GM12878 (cell line): ENCODE measurements around the gene ATCAY. TPM values are rescaled to one million over a fixed set of nuclear protein-coding genes. Genes with fewer than 3 reads are reported as not detected.

Experiments used
- ATAC-seq: fragments of 200-7000 bp; cut with Tn5 transposase; 3 replicates; pipeline ENCODE4 v1.9.1; 2020; ENCODE audit warnings: mild to moderate bottlenecking, moderate library complexity
- BruUV-seq: library from RNA; stranded (reverse); fragments of 400-500 nt; replicated peaks from 2 replicates; lab custom pipeline; 2021; lab: Mats Ljungman, UMichigan
- CTCF ChIA-PET: fragments of 300-600 bp; sonication (Branson Sonifier 250); formaldehyde crosslinking; extraction: SDS; loops from one replicate; lab custom pipeline; 2021; ENCODE audit warnings: inconsistent platforms; lab: Yijun Ruan, JAX
- POLR2A ChIA-PET: fragments of 350-600 bp; formaldehyde crosslinking; extraction: SDS; loops from one replicate; lab custom pipeline; 2021; ENCODE audit warnings: inconsistent platforms; lab: Charles Lee
- RAD21 ChIA-PET: fragments of 300-600 bp; sonication (Branson Sonifier 250); formaldehyde crosslinking; loops from one replicate; lab custom pipeline; 2023; ENCODE audit warnings: antibody characterized with exemption; ENCODE audit not compliant: unreplicated experiment; lab: Charles Lee
- SMC1A ChIA-PET: fragments of 300-600 bp; sonication (Branson Sonifier 250); formaldehyde crosslinking; loops from one replicate; lab custom pipeline; 2023; ENCODE audit not compliant: unreplicated experiment, uncharacterized antibody; lab: Charles Lee
- DNase-seq: peaks from one replicate; pipeline ENCODE4 v3.0.0-alpha.2; 2011; ENCODE audit warnings: low read depth, low spot score
- FAIRE-seq: peaks from 3 replicates; lab custom pipeline; 2011; peaks lifted over from hg19 to GRCh38; lab: Jason Lieb, UNC
- H2AFZ ChIP-seq: 2 replicates; pipeline ENCODE4 v1.6.0; 2011; ENCODE audit warnings: low read depth, low read length, control low read depth; ENCODE audit not compliant: control insufficient read depth
- H3K27ac ChIP-seq: 2 replicates; pipeline ENCODE4 v1.5.1; 2011; ENCODE audit warnings: control low read depth; ENCODE audit not compliant: control insufficient read depth, insufficient read depth
- H3K27me3 ChIP-seq, 2 experiments: replicated peaks in 1 of 2; 2 replicates each; pipeline versions ENCODE4 v1.6.0 to v1.6.1; 2011; ENCODE audit warnings: low read length in 1 of 2; ENCODE audit not compliant: control insufficient read depth in 2 of 2, insufficient read depth in 2 of 2
- H3K36me3 ChIP-seq, 2 experiments: 2 replicates each; pipeline ENCODE4 v1.5.1; 2011; ENCODE audit warnings: low read length in 1 of 2; ENCODE audit not compliant: control insufficient read depth in 2 of 2, insufficient read depth in 2 of 2
- H3K4me1 ChIP-seq: 2 replicates; pipeline ENCODE4 v1.6.1; 2011; ENCODE audit warnings: mild to moderate bottlenecking, low read length, moderate library complexity, mixed read lengths; ENCODE audit not compliant: control insufficient read depth, insufficient read depth
- H3K4me2 ChIP-seq: 2 replicates; pipeline ENCODE4 v1.6.0; 2011; ENCODE audit warnings: control low read depth; ENCODE audit not compliant: control insufficient read depth, insufficient read depth
- H3K4me3 ChIP-seq: fragments of 200-600 bp; sonication (generic); 2 replicates; pipeline ENCODE4 v1.5.1; 2016
- H3K79me2 ChIP-seq: 2 replicates; pipeline ENCODE4 v1.6.0; 2011; ENCODE audit warnings: low read length; ENCODE audit not compliant: control insufficient read depth, insufficient read depth
- H3K9ac ChIP-seq: 2 replicates; pipeline ENCODE4 v1.8.0; 2011; ENCODE audit warnings: low read length, control low read depth, mixed read lengths; ENCODE audit not compliant: control insufficient read depth, insufficient read depth
- H3K9me3 ChIP-seq: replicated peaks from 3 replicates; pipeline ENCODE4 v1.5.1; 2011; ENCODE audit warnings: mild to moderate bottlenecking, low read length; ENCODE audit not compliant: control insufficient read depth, insufficient read depth
- H4K20me1 ChIP-seq: 2 replicates; pipeline ENCODE4 v1.6.0; 2011; ENCODE audit not compliant: control insufficient read depth, insufficient read depth
- CEBPZ ChIP-seq: fragments of 150-350 bp; IDR thresholded peaks from 2 replicates; pipeline ENCODE4 v1.6.1; 2016; ENCODE audit warnings: low read depth, low read length
- CHD4 ChIP-seq: fragments of 200-600 bp; sonication (generic); IDR thresholded peaks from 2 replicates; pipeline ENCODE4 v1.6.1; 2016; ENCODE audit warnings: mild to moderate bottlenecking
- KDM1A ChIP-seq: fragments of 200-600 bp; sonication (generic); IDR thresholded peaks from 2 replicates; pipeline ENCODE4 v1.6.1; 2016; ENCODE audit warnings: borderline replicate concordance
- NFYB ChIP-seq: IDR thresholded peaks from 2 replicates; pipeline ENCODE4 v1.6.1; 2011; ENCODE audit warnings: low read depth, mild to moderate bottlenecking, low read length, improper control_type of control experiment, moderate library complexity; ENCODE audit not compliant: insufficient read depth
- NR2C1 ChIP-seq: fragments of 450-650 bp; IDR thresholded peaks from 2 replicates; pipeline ENCODE4 v1.6.1; 2017; ENCODE audit warnings: antibody characterized with exemption, mild to moderate bottlenecking, moderate library complexity
- NR2F1 ChIP-seq: fragments of 450-650 bp; conservative IDR thresholded peaks from 2 replicates; pipeline ENCODE4 v1.6.1; 2017; ENCODE audit warnings: mild to moderate bottlenecking
- POU2F2 ChIP-seq: IDR thresholded peaks from 3 replicates; pipeline ENCODE4 v1.6.1; 2011; ENCODE audit warnings: low read depth, mild to moderate bottlenecking, low read length, borderline replicate concordance
- ZBED1 ChIP-seq: IDR thresholded peaks from 2 replicates; pipeline ENCODE4 v1.6.1; 2016; ENCODE audit warnings: borderline replicate concordance
- WGBS: methylation state at CpG from one replicate; pipeline ENCODE4 v1.1.6; 2016; ENCODE audit warnings: low lambda C conversion rate; ENCODE audit not compliant: insufficient replicate concordance, insufficient coverage; ENCODE audit errors: missing lambda C conversion rate; 5-methylcytosine and 5-hydroxymethylcytosine counted together
- in situ Hi-C: fragments of 300-500 bp; cut with MboI; formaldehyde crosslinking; loops from 9 replicates; pipeline ENCODE4 v1.14.3; 2018; ENCODE audit warnings: mixed read lengths
- intact Hi-C: fragments of 100-400 bp; cut with micrococcal nuclease; formaldehyde crosslinking; loops from one replicate; pipeline ENCODE4 v1.14.2; 2022; ENCODE audit not compliant: unreplicated experiment
- polyA plus RNA-seq, 11 experiments: library from polyadenylated mRNA; depleted of rRNA in 4 of 11; unstranded in 6 of 11; stranded (reverse) in 5 of 11; fragments of >200 nt; fragmentation: Nextera tagmentation in 4 of 11; fragmentation: Illumina TruSeq in 1 of 11; extraction: Ambion mirVana in 4 of 11; extraction: Trizol in 1 of 11; gene quantifications; 1 replicate in 1 of 11; 2 replicates in 10 of 11; pipeline versions ENCODE4 v1.2.1 to v1.2.3, GENCODE V29; 2011 to 2016; ENCODE audit warnings: inconsistent platforms in 2 of 11, missing spikeins in 2 of 11, low read depth in 1 of 11
- total RNA-seq, 4 experiments: library from RNA; depleted of rRNA in 3 of 4; stranded (reverse); fragments of >200 nt in 3 of 4; fragmentation: Illumina TruSeq in 1 of 4; extraction: Trizol in 1 of 4; gene quantifications; 2 replicates each; pipeline versions ENCODE4 v1.2.1 to v1.2.3, GENCODE V29; 2013 to 2021
- TF ChIP-seq, protein P1 (sequence below): IDR thresholded peaks from 2 replicates; pipeline ENCODE4 v1.6.1; 2012; ENCODE audit warnings: low read depth, low read length, improper control_type of control experiment
- TF ChIP-seq, protein P2 (sequence below): IDR thresholded peaks from 2 replicates; pipeline ENCODE4 v1.6.1; 2012; ENCODE audit warnings: improper control_type of control experiment, low read depth, low read length; ENCODE audit not compliant: insufficient replicate concordance
- TF ChIP-seq, protein P3 (sequence below): IDR thresholded peaks from 2 replicates; pipeline ENCODE4 v1.6.1; 2011; ENCODE audit warnings: mild to moderate bottlenecking, low read depth, low read length, moderate library complexity; ENCODE audit not compliant: insufficient replicate concordance

Gene ATCAY
- total and polyA plus RNA-seq, 10 of the 15 experiments (the other 5 are each of a cell fraction or from before 2014, with no cell fraction given) = under 0.01 to 0.04 (median 0.02) TPM; not detected in 4

DNA sequence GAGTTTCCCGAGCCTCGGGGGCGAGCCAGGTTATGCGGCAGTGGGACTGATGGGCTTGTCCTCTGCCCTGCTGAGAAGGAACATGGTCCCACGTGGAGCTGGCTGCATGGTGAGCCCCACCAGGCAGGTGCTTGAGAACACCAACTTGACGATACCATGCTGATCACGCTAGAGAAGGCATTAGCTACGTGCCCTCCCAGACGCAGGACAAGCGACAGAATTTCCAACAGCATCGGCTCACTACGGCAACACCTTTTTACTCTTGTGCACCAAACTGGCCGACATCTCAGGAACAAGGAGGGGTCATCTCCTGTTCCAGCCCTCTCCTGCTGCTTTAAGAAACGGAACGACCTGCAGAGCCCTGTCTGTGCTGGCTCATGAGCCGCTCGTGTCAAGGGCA, 20.0 kb upstream of the ATCAY start:
- in situ Hi-C loops = no loop called here
- Histone ChIP-seq H3K9me3 (no peaks in the 10 kb centered on the region), H3K27me3 (no peaks in the 10 kb centered on the region), H3K4me2 (no peak overlapping the region), H3K9ac (no peak overlapping the region), H3K36me3 (no peaks in the 10 kb centered on the region), H2AFZ (no peak overlapping the region), H3K4me3 (no peak overlapping the region), H4K20me1 (no peaks in the 10 kb centered on the region), H3K79me2 (no peaks in the 10 kb centered on the region), H3K4me1 (no peaks in the 10 kb centered on the region), H3K27ac (no peak overlapping the region)
- ChIA-PET POLR2A (interaction anchor here (0.6 kb wide), 1 partner anchor 10 kb away, joined by 3 read pairs; no protein-coding TSS in a partner anchor), CTCF (no interaction called here), SMC1A (no interaction called here), RAD21 (no interaction called here)
- BruUV-seq = no TSS peak
- FAIRE-seq (no peak), ATAC-seq (no peak), DNase-seq (no peak)
- intact Hi-C loops = no loop called here
- 50% methylated on average over 17 of the region's 17 CpGs for WGBS
- TF ChIP-seq, protein P1, sequence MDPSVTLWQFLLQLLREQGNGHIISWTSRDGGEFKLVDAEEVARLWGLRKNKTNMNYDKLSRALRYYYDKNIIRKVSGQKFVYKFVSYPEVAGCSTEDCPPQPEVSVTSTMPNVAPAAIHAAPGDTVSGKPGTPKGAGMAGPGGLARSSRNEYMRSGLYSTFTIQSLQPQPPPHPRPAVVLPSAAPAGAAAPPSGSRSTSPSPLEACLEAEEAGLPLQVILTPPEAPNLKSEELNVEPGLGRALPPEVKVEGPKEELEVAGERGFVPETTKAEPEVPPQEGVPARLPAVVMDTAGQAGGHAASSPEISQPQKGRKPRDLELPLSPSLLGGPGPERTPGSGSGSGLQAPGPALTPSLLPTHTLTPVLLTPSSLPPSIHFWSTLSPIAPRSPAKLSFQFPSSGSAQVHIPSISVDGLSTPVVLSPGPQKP = no peak
- TF ChIP-seq NR2C1 (no peak), NFYB (no peak), CEBPZ (no peak), POU2F2 (no peak), NR2F1 (no peak), CHD4 (no peak), KDM1A (no peak), ZBED1 (no peak)
- TF ChIP-seq, protein P2, sequence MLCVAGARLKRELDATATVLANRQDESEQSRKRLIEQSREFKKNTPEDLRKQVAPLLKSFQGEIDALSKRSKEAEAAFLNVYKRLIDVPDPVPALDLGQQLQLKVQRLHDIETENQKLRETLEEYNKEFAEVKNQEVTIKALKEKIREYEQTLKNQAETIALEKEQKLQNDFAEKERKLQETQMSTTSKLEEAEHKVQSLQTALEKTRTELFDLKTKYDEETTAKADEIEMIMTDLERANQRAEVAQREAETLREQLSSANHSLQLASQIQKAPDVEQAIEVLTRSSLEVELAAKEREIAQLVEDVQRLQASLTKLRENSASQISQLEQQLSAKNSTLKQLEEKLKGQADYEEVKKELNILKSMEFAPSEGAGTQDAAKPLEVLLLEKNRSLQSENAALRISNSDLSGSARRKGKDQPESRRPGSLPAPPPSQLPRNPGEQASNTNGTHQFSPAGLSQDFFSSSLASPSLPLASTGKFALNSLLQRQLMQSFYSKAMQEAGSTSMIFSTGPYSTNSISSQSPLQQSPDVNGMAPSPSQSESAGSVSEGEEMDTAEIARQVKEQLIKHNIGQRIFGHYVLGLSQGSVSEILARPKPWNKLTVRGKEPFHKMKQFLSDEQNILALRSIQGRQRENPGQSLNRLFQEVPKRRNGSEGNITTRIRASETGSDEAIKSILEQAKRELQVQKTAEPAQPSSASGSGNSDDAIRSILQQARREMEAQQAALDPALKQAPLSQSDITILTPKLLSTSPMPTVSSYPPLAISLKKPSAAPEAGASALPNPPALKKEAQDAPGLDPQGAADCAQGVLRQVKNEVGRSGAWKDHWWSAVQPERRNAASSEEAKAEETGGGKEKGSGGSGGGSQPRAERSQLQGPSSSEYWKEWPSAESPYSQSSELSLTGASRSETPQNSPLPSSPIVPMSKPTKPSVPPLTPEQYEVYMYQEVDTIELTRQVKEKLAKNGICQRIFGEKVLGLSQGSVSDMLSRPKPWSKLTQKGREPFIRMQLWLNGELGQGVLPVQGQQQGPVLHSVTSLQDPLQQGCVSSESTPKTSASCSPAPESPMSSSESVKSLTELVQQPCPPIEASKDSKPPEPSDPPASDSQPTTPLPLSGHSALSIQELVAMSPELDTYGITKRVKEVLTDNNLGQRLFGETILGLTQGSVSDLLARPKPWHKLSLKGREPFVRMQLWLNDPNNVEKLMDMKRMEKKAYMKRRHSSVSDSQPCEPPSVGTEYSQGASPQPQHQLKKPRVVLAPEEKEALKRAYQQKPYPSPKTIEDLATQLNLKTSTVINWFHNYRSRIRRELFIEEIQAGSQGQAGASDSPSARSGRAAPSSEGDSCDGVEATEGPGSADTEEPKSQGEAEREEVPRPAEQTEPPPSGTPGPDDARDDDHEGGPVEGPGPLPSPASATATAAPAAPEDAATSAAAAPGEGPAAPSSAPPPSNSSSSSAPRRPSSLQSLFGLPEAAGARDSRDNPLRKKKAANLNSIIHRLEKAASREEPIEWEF = no peak
- TF ChIP-seq, protein P3, sequence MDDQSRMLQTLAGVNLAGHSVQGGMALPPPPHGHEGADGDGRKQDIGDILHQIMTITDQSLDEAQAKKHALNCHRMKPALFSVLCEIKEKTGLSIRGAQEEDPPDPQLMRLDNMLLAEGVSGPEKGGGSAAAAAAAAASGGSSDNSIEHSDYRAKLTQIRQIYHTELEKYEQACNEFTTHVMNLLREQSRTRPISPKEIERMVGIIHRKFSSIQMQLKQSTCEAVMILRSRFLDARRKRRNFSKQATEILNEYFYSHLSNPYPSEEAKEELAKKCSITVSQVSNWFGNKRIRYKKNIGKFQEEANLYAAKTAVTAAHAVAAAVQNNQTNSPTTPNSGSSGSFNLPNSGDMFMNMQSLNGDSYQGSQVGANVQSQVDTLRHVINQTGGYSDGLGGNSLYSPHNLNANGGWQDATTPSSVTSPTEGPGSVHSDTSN = no peak
